Left forelimb (tissue), 1 donor: Measurements from ENCODE around the gene KCNAB1.
"Not testable (repeated sequence)": the region's sequence is repeated elsewhere in the genome, so short reads cannot be mapped to it uniquely, and the experiment has no call there.

ENCODE experiments used
- DNase-seq: peaks from one replicate; pipeline ENCODE4 v3.0.0-alpha.2; 2018; ENCODE audit warnings: low spot score

The KCNAB1 gene

GRCh38 chr3:156222381-156222780 lies 102.0 kb downstream of the KCNAB1 start:
- not testable (repeated sequence) for DNase-seq

DNA sequence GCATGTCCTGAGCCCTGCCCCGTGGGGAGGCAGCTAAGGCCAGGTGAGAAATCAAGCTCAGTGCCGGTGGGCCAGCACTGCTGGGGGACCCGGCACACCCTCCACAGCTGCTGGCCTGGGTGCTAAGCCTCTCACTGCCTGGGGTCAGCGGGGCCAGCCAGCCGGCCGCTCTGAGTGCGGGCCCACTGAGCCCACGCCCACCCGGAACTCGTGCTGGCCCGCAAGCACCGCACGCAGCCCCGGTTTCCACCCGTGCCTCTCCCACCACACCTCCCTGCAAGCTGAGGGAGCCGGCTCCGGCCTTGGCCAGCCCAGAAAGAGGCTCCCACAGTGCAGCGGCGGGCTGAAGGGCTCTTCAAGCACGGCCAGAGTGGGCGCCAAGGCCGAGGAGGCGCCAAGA lies 103.7 kb downstream of the KCNAB1 start:
- DNase-seq: not testable (repeated sequence)

- no peak for DNase-seq
Observed at GRCh38 chr3:156226676-156227420, 106.5 kb downstream of the KCNAB1 start.

DNA sequence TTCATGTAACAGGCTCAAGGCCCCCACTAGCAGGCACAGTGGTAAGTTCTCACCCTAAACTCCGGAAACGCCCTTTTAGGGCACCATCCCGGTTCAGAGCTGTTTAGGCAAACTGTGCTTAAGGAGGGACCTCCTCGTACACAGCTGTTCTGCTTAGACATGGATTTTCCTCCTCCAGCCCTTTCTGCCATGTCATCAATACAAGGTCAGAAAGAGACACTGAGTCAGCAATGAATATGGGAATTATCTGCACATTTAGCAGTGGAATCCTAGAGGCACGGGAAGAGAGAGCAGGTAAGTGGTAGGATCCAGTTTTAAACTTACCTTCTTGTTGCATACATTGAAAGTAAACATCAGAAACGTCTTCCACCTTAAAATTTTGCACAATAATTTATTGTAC lies 107.3 kb downstream of the KCNAB1 start:
- no peak for DNase-seq

- no peak for DNase-seq
Observed at GRCh38 chr3:156230278-156230900, 110.0 kb downstream of the KCNAB1 start.

- not testable (repeated sequence) for DNase-seq
Observed at GRCh38 chr3:156231221-156231620, 110.8 kb downstream of the KCNAB1 start.

GRCh38 chr3:156233876-156234275 lies 113.5 kb downstream of the KCNAB1 start:
- no peak for DNase-seq

DNA sequence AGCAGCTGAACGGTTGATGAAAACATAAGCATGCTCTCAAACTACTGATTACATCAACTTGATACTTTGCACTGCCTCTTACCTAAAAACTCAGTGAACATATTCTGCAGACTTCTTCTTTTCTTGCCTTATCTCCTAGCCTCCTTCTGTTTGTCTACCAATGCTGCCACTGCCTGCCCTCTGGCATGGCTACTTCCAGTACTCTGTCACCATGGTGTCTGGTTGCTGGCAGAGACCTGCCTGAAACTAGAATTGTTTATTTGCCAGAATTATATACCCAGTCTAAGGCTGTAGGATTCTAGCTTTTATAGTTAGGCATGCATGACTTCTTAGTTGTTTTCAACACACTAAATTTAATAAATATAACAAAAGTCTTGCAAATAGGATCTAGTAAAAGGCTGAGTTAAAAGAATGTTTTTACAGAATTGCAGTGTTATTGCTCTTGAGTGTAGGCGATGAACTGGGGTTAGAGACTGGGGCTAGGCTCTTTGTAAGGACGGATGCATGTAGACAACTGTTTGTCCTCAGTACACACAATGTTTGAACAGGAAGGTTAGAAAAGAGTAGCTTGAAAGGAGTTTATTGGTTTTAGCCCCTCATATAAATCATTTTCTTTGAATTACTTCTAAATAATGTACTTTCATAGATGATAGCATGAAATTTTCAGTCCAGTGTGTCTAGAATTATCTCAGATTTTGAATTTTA lies 116.3 kb downstream of the KCNAB1 start:
- no peak for DNase-seq

- DNase-seq: no peak
Observed at GRCh38 chr3:156240642-156241041, 120.3 kb downstream of the KCNAB1 start.

GRCh38 chr3:156246961-156247725 lies 126.8 kb downstream of the KCNAB1 start:
- DNase-seq: no peak

DNA sequence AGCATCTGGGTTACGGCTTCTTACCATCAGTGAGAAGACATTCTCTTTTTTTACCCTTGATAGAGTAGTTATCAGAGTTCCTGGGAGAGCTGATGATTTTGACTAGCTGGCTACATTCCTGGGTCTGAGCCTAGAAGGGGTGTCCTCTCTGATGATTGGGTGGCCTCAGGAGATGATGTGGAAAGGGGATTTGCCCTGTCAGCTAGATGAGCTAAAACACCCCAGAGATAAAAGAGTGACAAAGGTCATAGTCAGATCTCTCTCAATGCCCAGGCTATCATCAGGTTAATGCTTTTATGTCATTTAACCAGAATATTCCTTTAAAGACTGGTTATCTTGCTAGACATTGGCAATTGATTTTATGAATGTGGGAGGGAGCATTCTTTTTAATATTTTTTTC lies 130.2 kb downstream of the KCNAB1 start:
- DNase-seq: no peak

DNA sequence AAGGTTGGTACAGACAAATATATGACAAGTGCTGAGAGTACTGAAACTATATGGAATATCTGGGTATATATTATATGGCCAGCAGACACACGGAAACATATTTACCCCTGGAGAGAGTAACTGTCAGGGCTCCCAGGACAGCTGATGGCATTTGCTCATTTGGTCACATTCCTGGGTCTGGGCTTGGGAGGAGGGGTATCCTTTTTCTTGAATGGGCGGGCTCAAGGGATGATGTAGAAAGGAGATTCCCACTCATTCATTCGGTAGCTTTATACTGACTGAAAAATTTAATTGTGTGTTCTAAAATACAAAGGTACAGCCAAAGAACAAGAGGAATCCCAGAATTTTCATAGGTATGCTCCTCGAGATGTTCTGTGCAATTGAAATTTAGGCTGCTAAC lies 131.0 kb downstream of the KCNAB1 start:
- no peak for DNase-seq

DNA sequence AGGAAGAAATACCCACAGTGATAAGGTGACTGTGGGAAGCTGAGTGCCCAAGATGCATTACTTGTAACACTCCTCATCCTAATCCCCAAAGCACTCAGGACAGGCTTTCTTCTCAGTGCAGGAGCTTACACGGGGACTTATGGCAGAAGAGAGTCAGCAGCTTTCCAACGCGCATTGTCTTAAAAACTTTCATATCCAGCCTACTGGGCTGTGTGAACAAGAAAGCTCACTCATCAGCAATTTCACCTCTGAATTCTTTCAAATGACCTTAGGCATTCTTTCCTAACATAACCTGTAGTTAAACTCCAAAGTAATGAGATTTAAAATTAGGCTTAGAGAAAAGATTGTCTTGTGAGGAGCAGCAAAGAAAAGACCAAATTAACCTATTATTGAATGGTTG lies 132.3 kb downstream of the KCNAB1 start:
- no peak for DNase-seq

DNA sequence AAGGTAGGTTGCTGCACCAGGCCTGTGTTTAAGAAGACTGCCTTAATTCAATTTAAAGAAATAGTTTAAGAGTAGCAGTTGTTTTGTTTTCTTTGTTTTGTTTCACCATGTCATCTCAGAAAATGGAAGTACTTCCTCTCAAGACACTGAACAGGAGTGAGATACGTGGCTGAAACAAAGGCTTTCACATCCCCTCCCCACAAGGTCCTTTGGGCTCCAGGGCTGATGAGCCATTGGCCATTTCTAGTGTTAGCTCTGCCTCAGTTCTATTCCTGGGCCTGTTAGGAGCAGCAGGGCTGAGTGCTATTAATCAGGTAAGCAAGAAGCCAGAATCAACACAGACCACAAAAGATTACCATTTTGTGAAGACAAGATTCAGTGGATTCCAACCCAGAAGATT lies 132.8 kb downstream of the KCNAB1 start:
- DNase-seq: no peak

DNA sequence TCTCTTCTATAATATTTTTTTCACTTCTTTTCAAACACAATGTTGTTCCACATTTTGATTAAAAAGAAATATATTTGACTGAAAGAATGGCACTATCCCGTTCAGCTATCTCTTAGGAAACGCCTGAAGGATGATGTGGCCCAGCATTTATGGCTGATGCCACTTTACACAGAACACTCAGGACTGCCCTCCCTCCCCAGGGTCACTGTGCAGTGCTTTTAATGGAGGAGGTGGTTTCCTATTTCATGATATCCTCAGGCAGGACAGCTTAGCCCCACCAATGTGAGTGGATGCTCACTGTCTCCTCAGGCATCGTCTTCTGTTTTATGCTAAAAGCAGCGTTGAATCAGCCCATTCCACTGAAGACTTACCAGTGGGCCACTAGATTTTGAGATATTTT lies 135.9 kb downstream of the KCNAB1 start:
- no peak for DNase-seq

- no peak for DNase-seq
Observed at GRCh38 chr3:156256945-156257344, 136.6 kb downstream of the KCNAB1 start.

DNA sequence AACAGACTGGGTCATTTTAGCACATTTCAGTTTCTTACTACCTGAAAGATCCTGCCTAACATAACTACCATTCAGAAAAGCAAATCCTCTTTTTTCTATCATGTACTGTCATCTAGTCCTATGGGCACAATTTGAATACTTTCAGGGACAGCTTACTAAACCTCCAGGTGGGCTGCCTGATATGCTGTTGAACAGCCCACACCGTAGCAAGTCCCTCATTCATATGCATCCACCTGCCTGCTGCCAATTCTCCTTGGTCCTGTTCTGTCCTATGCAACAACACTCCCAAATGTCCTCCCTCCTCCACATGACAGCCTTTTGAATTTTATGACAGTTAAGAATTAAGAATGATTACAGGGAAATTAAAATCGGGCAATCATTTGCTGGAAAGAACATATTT lies 137.9 kb downstream of the KCNAB1 start:
- DNase-seq: no peak

- DNase-seq: no peak
Observed at GRCh38 chr3:156259896-156260295, 139.5 kb downstream of the KCNAB1 start.

- no peak for DNase-seq
Observed at GRCh38 chr3:156260331-156260730, 140.0 kb downstream of the KCNAB1 start.

- no peak for DNase-seq
Observed at GRCh38 chr3:156264771-156265170, 144.4 kb downstream of the KCNAB1 start.

DNA sequence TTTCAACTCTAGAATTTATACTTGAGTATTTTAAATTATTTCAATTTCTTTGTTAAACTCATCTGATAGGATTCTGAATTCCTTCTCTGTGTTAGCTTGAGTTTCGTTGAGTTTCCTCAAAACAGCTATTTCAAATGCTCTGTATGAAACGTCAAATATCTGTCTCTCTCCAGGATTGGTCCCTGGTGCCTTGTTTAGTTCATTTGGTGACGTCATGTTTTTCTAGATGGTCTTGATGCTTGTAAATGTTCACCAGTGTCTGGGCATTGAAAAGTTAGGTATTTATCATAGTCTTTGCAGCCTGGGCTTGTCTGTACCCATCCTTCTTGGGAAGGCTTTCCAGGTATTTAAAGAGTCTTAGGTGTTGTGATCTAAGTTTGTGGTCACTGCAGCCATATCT lies 151.1 kb downstream of the KCNAB1 start:
- DNase-seq: no peak

DNA sequence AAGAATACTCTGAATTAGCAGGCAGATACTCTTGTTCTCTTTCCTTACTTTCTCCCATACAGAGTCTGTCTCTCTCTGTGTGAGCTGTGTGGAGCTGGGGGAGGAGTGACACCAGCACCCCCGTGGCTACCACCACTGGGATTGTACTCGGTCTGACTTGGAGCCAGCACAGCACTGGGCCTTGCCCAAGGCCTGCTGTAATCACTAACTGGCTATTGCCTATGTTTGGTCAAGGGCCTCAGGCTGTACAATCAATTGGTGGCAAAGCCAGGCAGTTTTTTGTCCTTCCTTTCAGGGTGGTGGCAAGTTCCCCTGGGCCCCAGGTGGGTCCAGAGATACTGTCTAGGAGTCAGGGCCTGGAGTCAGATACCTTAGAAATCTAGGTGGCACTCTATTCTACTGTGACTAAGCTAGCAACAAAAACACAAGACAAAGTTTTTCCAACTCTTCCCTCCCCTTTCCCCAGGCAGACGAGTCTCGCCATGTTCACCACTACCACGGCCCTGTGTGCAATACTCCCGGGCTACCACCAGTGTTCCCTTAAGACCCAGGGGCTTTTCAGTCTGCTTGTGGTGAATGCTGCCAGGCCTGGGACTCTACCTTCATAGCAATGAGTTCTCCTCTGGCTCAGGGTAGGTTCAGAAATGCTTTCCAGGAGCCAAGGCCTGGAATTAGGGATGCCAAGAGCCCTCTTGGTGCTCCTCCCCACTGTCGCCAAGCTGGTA lies 151.8 kb downstream of the KCNAB1 start:
- no peak for DNase-seq
